ENCODE measurements around the gene PCDHGA7. TPM values are rescaled to one million over a fixed set of nuclear protein-coding genes. Genes with fewer than 3 reads are reported as not detected.
"Not testable (repeated sequence)": the region's sequence is repeated elsewhere in the genome, so short reads cannot be mapped to it uniquely, and the experiment has no call there.

Gene PCDHGA7
- total RNA-seq, 1 donor from 2014 or later, result 1.1 TPM

GRCh38 chr5:141403387-141403786 lies 20.8 kb downstream of the PCDHGA7 start:
- no peaks in the 10 kb centered on the region for H3K4me1 ChIP-seq
- no peak overlapping the region for H3K27ac ChIP-seq
- H3K27me3 ChIP-seq, result peaks cover 2% of the 10 kb centered on the region
- H3K79me2 ChIP-seq (ENCODE audit: low read depth), result no peaks in the 10 kb centered on the region
- H3K9me3 Mint-ChIP-seq, result peaks cover 67% of the 10 kb centered on the region
- H3K4me2 ChIP-seq, result no peak overlapping the region
- H3K4me3 ChIP-seq, result no peak overlapping the region
- peaks cover 4% of the 10 kb centered on the region for H3F3A ChIP-seq (ENCODE audit: low read depth)
- DNase-seq (ENCODE audit: low spot score), result no peak
- no peak overlapping the region for H3K9ac ChIP-seq
- H2AFZ ChIP-seq (replicated peaks), result no peak overlapping the region
- no peak overlapping the region for H3K4me3 Mint-ChIP-seq
- peaks cover 3% of the 10 kb centered on the region for H3K4me1 Mint-ChIP-seq
- H3K36me3 ChIP-seq, result no peaks in the 10 kb centered on the region
- H3K27me3 Mint-ChIP-seq (ENCODE audit: insufficient read depth, low read depth), result peaks cover 4% of the 10 kb centered on the region
- no peaks in the 10 kb centered on the region for H4K20me1 ChIP-seq (ENCODE audit: low read depth)
- TF ChIP-seq EZH2phosphoT487 (IDR thresholded peaks at IDR 0.05) (no peak), EZH2 (IDR thresholded peaks at IDR 0.05) (no peak), CTCF (IDR thresholded peaks at IDR 0.05) (no peak)
- peaks cover 18% of the 10 kb centered on the region for H3K36me3 Mint-ChIP-seq
- no peak overlapping the region for H3K27ac Mint-ChIP-seq
- H3K9me3 ChIP-seq (ENCODE audit: low read depth), result peaks cover 16% of the 10 kb centered on the region

- TF ChIP-seq CTCF (IDR thresholded peaks at IDR 0.05), result peak; percentile 80
- Histone ChIP-seq H3K36me3 (peaks cover 12% of the 10 kb centered on the region), H3F3A (ENCODE audit: low read depth) (peaks cover 14% of the 10 kb centered on the region), H2AFZ (replicated peaks) (peak within 1 kb of the TSS; percentile 85), H3K9me3 (ENCODE audit: low read depth) (peaks cover 28% of the 10 kb centered on the region), H3K4me3 (peak within 1 kb of the TSS; percentile 54), H3K4me2 (peak within 1 kb of the TSS; percentile 76)
- Mint-ChIP-seq H3K4me3 (peak within 1 kb of the TSS; percentile 94), H3K36me3 (peaks cover 41% of the 10 kb centered on the region), H3K27ac (peak within 1 kb of the TSS; percentile 100), H3K9me3 (peaks cover 79% of the 10 kb centered on the region), H3K4me1 (peaks cover 14% of the 10 kb centered on the region), H3K27me3 (ENCODE audit: insufficient read depth, low read depth) (peaks cover 16% of the 10 kb centered on the region)
- not testable (repeated sequence) for H3K27ac ChIP-seq; H3K9ac ChIP-seq; H3K27me3 ChIP-seq; H3K79me2 ChIP-seq (ENCODE audit: low read depth); H3K4me1 ChIP-seq; H4K20me1 ChIP-seq (ENCODE audit: low read depth)
- peak; percentile 89 for DNase-seq (ENCODE audit: low spot score)
Measured at GRCh38 chr5:141407790-141408505, 25.4 kb downstream of the PCDHGA7 start, which contains the start of gene PCDHGB6. TSS of gene PCDHGB6 (plus strand) at chr5:141408021. CDS start at chr5:141408203, 182 bp downstream.

- Mint-ChIP-seq H3K27ac (peak overlapping the region; percentile 14), H3K36me3 (peaks cover 59% of the 10 kb centered on the region), H3K27me3 (ENCODE audit: insufficient read depth, low read depth) (peaks cover 18% of the 10 kb centered on the region), H3K9me3 (peaks cover 81% of the 10 kb centered on the region), H3K4me3 (no peak overlapping the region), H3K4me1 (peaks cover 14% of the 10 kb centered on the region)
- Histone ChIP-seq H3K9ac (no peak overlapping the region), H3K79me2 (ENCODE audit: low read depth) (no peaks in the 10 kb centered on the region), H2AFZ (replicated peaks) (no peak overlapping the region), H3K27ac (no peak overlapping the region), H3F3A (ENCODE audit: low read depth) (peaks cover 14% of the 10 kb centered on the region), H3K4me2 (no peak overlapping the region), H4K20me1 (ENCODE audit: low read depth) (no peaks in the 10 kb centered on the region), H3K4me3 (no peak overlapping the region), H3K36me3 (peaks cover 12% of the 10 kb centered on the region), H3K4me1 (no peaks in the 10 kb centered on the region), H3K9me3 (ENCODE audit: low read depth) (peaks cover 38% of the 10 kb centered on the region), H3K27me3 (peaks cover 8% of the 10 kb centered on the region)
- no peak for DNase-seq (ENCODE audit: low spot score)
- TF ChIP-seq EZH2phosphoT487 (IDR thresholded peaks at IDR 0.05) (no peak), CTCF (IDR thresholded peaks at IDR 0.05) (no peak), EZH2 (IDR thresholded peaks at IDR 0.05) (no peak)
Measured at GRCh38 chr5:141409598-141410306, 27.2 kb downstream of the PCDHGA7 start.
